Spleen (tissue), 7 donors: ENCODE results near the gene ATG4D.
A peak's percentile ranks its signal among the peaks of the same experiment; 100 is the strongest.

Experiments
- CTCF ChIP-seq, 11 experiments: fragments of 200-600 bp in 7 of 11; fragments of 450-650 bp in 4 of 11; sonication (generic) in 4 of 11; IDR thresholded peaks in 8 of 11; conservative IDR thresholded peaks in 3 of 11; 1 replicate in 7 of 11; 2 replicates in 4 of 11; pipeline versions ENCODE4 v1.4.0 to v1.8.0; 2016 to 2021; ENCODE audit warnings: antibody characterized with exemption in 11 of 11, inconsistent platforms in 4 of 11, mild to moderate bottlenecking in 1 of 11
- POLR2A ChIP-seq, 3 donors: fragments of 450-650 bp; IDR thresholded peaks; one replicate each; pipeline ENCODE4 v1.5.1; 2017; ENCODE audit warnings: antibody characterized with exemption in 3 of 3, mild to moderate bottlenecking in 1 of 3
- donor health status: DM: no; HTN: no; CAD: no; lungs with moderate emphysema.
- donor health status: DM: no; HTN: no; CAD: no.
- donor health status: DM: no; HTN: no; CAD: no.

- TF ChIP-seq CTCF (IDR thresholded peaks at IDR 0.05 in 8 of 11, conservative IDR thresholded peaks at IDR 0.05 in 3 of 11) (peak in 3 of 11 experiments; percentile 2 to 21 (median 9)), POLR2A (IDR thresholded peaks at IDR 0.05) (no peak)
Measured at GRCh38 chr19:10514211-10515145, 29.2 kb upstream of the ATG4D start.
